MCF 10A (cell line): ENCODE results near the gene PLBD1. TPM values are rescaled to one million over a fixed set of nuclear protein-coding genes. Genes with fewer than 3 reads are reported as not detected.

Experiments used
- BruUV-seq: library from RNA; stranded (reverse); fragments of 400-500 nt; replicated peaks from 2 replicates; lab custom pipeline; 2021; lab: Mats Ljungman, UMichigan
- CTCF ChIA-PET: fragments of 300-600 bp; sonication (Branson Sonifier 250); formaldehyde crosslinking; extraction: SDS; loops from one replicate; lab custom pipeline; 2021; ENCODE audit warnings: antibody characterized with exemption, inconsistent platforms; lab: Yijun Ruan, JAX
- POLR2A ChIA-PET: fragments of 300-600, 350-650 bp; sonication (Branson Sonifier 250); formaldehyde crosslinking; extraction: SDS; loops from one replicate; lab custom pipeline; 2020; ENCODE audit warnings: antibody characterized with exemption, inconsistent platforms; lab: Yijun Ruan, JAX
- DNase-seq: peaks from one replicate; pipeline ENCODE4 v3.0.0-alpha.2; 2018; ENCODE audit not compliant: unreplicated experiment
- H3K27ac Mint-ChIP-seq: one replicate; pipeline ENCODE4 v1.8.0; 2022; ENCODE audit warnings: mild to moderate bottlenecking, low read depth, mixed read lengths; ENCODE audit not compliant: unreplicated experiment
- H3K27me3 Mint-ChIP-seq: one replicate; pipeline ENCODE4 v1.8.0; 2022; ENCODE audit warnings: mixed read lengths; ENCODE audit not compliant: insufficient read depth, unreplicated experiment
- H3K36me3 Mint-ChIP-seq: one replicate; pipeline ENCODE4 v1.8.0; 2022; ENCODE audit warnings: mild to moderate bottlenecking, moderate library complexity, mixed read lengths; ENCODE audit not compliant: insufficient read depth, unreplicated experiment
- H3K4me1 Mint-ChIP-seq: one replicate; pipeline ENCODE4 v1.8.0; 2022; ENCODE audit warnings: mixed read lengths; ENCODE audit not compliant: insufficient read depth, unreplicated experiment
- H3K4me3 Mint-ChIP-seq: one replicate; pipeline ENCODE4 v1.8.0; 2022; ENCODE audit warnings: mild to moderate bottlenecking, moderate library complexity, mixed read lengths; ENCODE audit not compliant: unreplicated experiment
- H3K9me3 Mint-ChIP-seq: one replicate; pipeline ENCODE4 v1.8.0; 2022; ENCODE audit warnings: mixed read lengths; ENCODE audit not compliant: unreplicated experiment
- intact Hi-C: fragments of 100-400 bp; cut with micrococcal nuclease; formaldehyde crosslinking; loops from 2 replicates; pipeline ENCODE4 v1.14.1; 2022
- total RNA-seq: library from RNA; stranded (reverse); gene quantifications from 2 replicates; pipeline ENCODE4 v1.2.3, GENCODE V29; 2022
- TF ChIP-seq, protein P1 (sequence below): fragments of 200-600 bp; IDR thresholded peaks from one replicate; pipeline ENCODE4 v1.8.0; 2022; ENCODE audit warnings: antibody characterized with exemption, mild to moderate bottlenecking; ENCODE audit not compliant: unreplicated experiment

PLBD1 gene
- total RNA-seq, 1 experiment from 2014 or later = not detected

DNA sequence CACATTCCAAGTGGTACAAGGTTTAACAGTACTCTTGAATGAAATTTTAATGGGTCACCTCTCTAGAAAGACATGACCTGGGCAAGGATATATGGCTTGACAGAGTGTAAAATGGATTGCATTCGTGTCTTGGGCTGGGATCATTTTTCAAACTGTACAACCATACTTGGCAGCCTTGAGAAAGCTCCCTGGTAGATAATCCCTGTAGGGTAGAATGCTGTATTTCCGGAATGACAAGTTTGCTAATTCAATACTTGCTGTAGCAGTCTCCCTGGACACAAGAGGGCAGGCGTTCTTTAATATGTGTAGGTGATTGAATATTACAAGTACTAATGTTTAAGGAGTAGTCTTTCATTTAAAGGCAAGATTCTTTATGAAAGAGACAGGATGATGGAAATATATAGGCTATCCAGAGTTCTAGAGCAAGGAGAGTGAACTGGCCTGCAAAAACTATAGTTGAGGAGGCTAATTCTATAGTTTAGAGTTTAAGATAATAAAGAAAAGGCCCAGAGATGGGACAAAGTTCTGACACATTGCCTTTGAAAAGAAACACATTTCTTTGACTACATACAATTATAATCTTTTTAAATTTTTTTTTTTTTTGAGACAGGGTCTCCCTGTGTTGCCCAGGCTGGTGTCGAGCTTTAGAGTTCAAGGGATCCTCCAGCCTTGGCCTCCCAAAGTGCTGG is 53.4 kb downstream of the PLBD1 start:
- intact Hi-C loops = loop anchor here (1.0 to 5.0 kb wide), 3 partner anchors 105 to 276 kb away; no protein-coding TSS in a partner anchor
- peak; percentile 58 for DNase-seq
- peaks cover 12% of the 10 kb centered on the region for H3K4me1 Mint-ChIP-seq
- CTCF ChIA-PET = interaction anchor here (0.5 to 4.2 kb wide), 29 partner anchors 10 to 625 kb away, joined by 3 to 44 read pairs (median 3); no protein-coding TSS in a partner anchor
- TF ChIP-seq, protein P1, sequence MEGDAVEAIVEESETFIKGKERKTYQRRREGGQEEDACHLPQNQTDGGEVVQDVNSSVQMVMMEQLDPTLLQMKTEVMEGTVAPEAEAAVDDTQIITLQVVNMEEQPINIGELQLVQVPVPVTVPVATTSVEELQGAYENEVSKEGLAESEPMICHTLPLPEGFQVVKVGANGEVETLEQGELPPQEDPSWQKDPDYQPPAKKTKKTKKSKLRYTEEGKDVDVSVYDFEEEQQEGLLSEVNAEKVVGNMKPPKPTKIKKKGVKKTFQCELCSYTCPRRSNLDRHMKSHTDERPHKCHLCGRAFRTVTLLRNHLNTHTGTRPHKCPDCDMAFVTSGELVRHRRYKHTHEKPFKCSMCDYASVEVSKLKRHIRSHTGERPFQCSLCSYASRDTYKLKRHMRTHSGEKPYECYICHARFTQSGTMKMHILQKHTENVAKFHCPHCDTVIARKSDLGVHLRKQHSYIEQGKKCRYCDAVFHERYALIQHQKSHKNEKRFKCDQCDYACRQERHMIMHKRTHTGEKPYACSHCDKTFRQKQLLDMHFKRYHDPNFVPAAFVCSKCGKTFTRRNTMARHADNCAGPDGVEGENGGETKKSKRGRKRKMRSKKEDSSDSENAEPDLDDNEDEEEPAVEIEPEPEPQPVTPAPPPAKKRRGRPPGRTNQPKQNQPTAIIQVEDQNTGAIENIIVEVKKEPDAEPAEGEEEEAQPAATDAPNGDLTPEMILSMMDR = peak; percentile 44
- H3K27ac Mint-ChIP-seq = peak overlapping the region; percentile 47
- H3K27me3 Mint-ChIP-seq = no peaks in the 10 kb centered on the region
- BruUV-seq = no TSS peak
- no peak overlapping the region for H3K4me3 Mint-ChIP-seq
- no peaks in the 10 kb centered on the region for H3K36me3 Mint-ChIP-seq
- no peaks in the 10 kb centered on the region for H3K9me3 Mint-ChIP-seq
- POLR2A ChIA-PET = interaction anchor here (1.4 kb wide), 2 partner anchors 148 to 257 kb away, joined by 4 to 5 read pairs; partner anchors contain the start of gene ATF7IP

GRCh38 chr12:14510574-14510973 is 57.1 kb downstream of the PLBD1 start:
- Mint-ChIP-seq H3K9me3 (no peaks in the 10 kb centered on the region), H3K36me3 (no peaks in the 10 kb centered on the region), H3K4me3 (no peak overlapping the region), H3K4me1 (peaks cover 12% of the 10 kb centered on the region), H3K27me3 (no peaks in the 10 kb centered on the region), H3K27ac (no peak overlapping the region)
- CTCF ChIA-PET = interaction anchor here (0.6 kb wide), 1 partner anchor 273 kb away, joined by 3 read pairs; no protein-coding TSS in a partner anchor
- TF ChIP-seq, protein P1 = no peak
- no TSS peak for BruUV-seq
- POLR2A ChIA-PET = no interaction called here
- intact Hi-C loops = loop anchor here (5.0 kb wide), 1 partner anchor 152 kb away; no protein-coding TSS in a partner anchor
- no peak for DNase-seq

DNA sequence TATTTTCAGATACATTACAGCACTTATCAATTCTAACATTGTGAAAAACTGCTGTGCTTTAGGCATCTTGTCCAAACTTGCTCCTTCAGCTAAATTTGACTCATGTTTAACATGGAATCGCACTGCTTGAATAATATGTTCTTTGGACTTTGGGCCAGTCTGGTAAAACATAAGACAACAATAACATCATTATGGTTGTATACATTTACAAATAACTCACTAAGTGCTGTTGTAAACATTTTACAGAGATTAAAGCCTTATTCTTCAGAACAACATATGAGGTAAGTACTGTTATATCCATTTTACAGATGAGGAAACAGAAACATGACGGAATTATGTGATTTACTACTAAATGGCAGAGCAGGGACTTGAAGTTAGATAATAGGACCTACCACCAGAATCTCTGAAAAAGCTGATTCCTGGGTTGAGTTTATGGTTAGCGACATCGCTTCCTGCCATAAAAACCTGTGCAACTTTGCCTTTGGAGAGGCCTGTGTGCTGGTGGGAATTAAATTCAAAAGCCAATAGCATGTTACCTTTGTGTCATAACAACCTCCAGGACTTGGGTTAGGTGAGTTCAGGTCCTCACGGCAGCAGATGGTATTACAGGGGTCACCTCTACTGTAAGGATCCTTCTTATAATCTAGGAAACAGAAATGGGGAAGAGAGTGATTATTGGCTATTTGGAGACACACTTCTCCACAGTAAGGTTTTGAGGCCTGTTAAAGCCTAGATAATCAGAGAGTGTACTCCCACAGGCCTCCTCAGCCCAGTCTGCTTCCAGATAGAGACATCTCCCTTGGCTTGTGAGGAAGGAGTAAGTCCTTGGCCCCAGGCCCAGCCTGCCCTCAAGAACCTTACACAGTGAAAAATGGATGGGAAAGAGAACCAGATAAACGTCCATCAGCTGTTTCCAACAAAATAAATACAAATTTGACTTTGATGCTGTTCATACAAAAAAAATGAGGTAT is 61.8 kb downstream of the PLBD1 start:
- H3K4me3 Mint-ChIP-seq = no peak overlapping the region
- BruUV-seq = no TSS peak

More for the DNA sequence above, 61.8 kb downstream of the PLBD1 start:
- H3K9me3 Mint-ChIP-seq = no peaks in the 10 kb centered on the region
- intact Hi-C loops = no loop called here
- H3K4me1 Mint-ChIP-seq = no peaks in the 10 kb centered on the region
- no peak for DNase-seq
- TF ChIP-seq, protein P1 = no peak
- no peak overlapping the region for H3K27ac Mint-ChIP-seq
- peaks cover 16% of the 10 kb centered on the region for H3K36me3 Mint-ChIP-seq
- ChIA-PET POLR2A (interaction anchor here (0.6 kb wide), 1 partner anchor 105 kb away, joined by 3 read pairs; no protein-coding TSS in a partner anchor), CTCF (interaction anchor here (0.7 to 3.0 kb wide), 6 partner anchors 8 to 802 kb away, joined by 3 to 20 read pairs (median 4); no protein-coding TSS in a partner anchor)
- no peaks in the 10 kb centered on the region for H3K27me3 Mint-ChIP-seq
